Measurements from ENCODE around the gene PGLYRP1. TPM values are rescaled to one million over a fixed set of nuclear protein-coding genes. Genes with fewer than 3 reads are reported as not detected.
A peak's percentile ranks its signal among the peaks of the same experiment; 100 is the strongest.

The PGLYRP1 gene, protein sequence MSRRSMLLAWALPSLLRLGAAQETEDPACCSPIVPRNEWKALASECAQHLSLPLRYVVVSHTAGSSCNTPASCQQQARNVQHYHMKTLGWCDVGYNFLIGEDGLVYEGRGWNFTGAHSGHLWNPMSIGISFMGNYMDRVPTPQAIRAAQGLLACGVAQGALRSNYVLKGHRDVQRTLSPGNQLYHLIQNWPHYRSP
- not detected for total RNA-seq
- not detected for polyA plus RNA-seq

- peaks cover 0 to 3% (median 0%) of the 10 kb centered on the region in 3 donors for H3K36me3 Mint-ChIP-seq
- ChIA-PET CTCF (no interaction called here), POLR2A (no interaction called here)
- peaks cover 6% of the 10 kb centered on the region for H3K27me3 ChIP-seq (ENCODE audit: insufficient read depth, low read length, poor library complexity, severe bottlenecking)
- H3K36me3 ChIP-seq (ENCODE audit: insufficient read depth, low read length): no peaks in the 10 kb centered on the region
- no peak within 1 kb of the TSS for H3K4me3 ChIP-seq (ENCODE audit: low read length)
- DNase-seq: no peak
- H3K27ac Mint-ChIP-seq: no peak within 1 kb of the TSS
- H3K27ac ChIP-seq (ENCODE audit: low read depth, low read length): no peak within 1 kb of the TSS
- peaks cover 9 to 31% of the 10 kb centered on the region in 2 donors for H3K27me3 Mint-ChIP-seq
- no peaks in the 10 kb centered on the region for H3K9me3 ChIP-seq (ENCODE audit: low read length)
- peaks cover 12% of the 10 kb centered on the region for H3K4me1 ChIP-seq (ENCODE audit: insufficient read depth, low read length)
- H3K4me1 Mint-ChIP-seq: peaks cover 11 to 20% (median 12%) of the 10 kb centered on the region in 3 donors
- H3K9me3 Mint-ChIP-seq: no peaks in the 10 kb centered on the region
- no peak within 1 kb of the TSS for H3K4me3 Mint-ChIP-seq
Observed at GRCh38 chr19:46022431-46023310, at the start of gene PGLYRP1. Gene PGLYRP1, minus strand, starts transcription at chr19:46023053. Its CDS starts 32 bp downstream, at chr19:46023021.

- CTCF ChIA-PET: no interaction called here
- H3K27me3 ChIP-seq (ENCODE audit: insufficient read depth, low read length, poor library complexity, severe bottlenecking): peaks cover 4% of the 10 kb centered on the region
Observed at GRCh38 chr19:46069806-46070341, 47.0 kb upstream of the PGLYRP1 start.

DNA sequence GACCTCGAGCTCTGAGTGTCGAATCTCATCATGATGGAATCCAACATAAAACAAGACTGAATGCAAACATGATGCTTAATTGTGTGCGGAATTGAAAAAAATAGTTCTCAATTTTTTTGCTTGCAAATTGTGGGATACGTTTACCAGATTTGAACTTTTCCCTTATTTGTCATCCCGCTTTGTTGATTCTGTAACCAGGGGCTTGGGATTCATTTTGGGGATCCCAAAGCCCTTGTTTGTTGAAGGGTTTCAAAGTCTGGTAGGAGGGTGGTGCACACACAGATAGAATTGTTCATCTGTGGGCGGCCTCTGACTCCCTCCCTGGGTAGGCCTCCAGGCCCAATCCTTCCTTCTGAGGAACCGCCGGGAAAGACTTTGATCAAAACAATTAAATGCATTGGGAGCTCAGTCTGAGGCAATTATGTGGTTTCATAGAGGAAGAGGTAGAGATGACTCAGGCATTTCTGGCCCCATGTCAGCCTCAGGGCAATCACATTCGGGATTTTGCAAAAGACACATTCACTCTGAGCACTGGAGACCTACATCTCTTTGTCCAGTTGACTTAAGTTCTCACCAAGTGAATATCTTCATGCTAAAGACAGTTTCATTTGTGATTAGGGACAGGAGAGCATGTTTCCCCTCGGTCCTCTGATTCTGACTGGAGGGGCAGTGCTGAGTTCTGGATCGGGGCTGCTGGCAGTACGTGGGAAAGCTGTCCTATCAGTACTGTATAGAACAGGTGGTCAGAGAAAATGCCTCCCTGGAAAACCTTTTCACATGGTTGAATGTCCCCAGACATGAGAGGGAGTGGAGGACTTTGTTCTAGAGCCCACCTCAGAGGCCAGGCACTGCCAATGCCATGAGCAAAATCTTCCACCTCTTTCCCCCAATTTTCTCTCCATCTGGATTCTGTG lies 45.7 kb upstream of the PGLYRP1 start:
- no peaks in the 10 kb centered on the region for H3K9me3 Mint-ChIP-seq
- H3K27me3 ChIP-seq (ENCODE audit: insufficient read depth, low read length, poor library complexity, severe bottlenecking): peaks cover 8% of the 10 kb centered on the region
- no peaks in the 10 kb centered on the region for H3K36me3 ChIP-seq (ENCODE audit: insufficient read depth, low read length)
- H3K4me1 ChIP-seq (ENCODE audit: insufficient read depth, low read length): no peaks in the 10 kb centered on the region
- no peaks in the 10 kb centered on the region for H3K36me3 Mint-ChIP-seq
- CTCF ChIA-PET: no interaction called here
- no peak overlapping the region for H3K27ac ChIP-seq (ENCODE audit: low read depth, low read length)
- no peak for DNase-seq
- peaks cover 39 to 89% of the 10 kb centered on the region in 2 donors for H3K27me3 Mint-ChIP-seq
- no peak overlapping the region for H3K4me3 Mint-ChIP-seq
- POLR2A ChIA-PET: interaction anchor here (0.6 kb wide), 1 partner anchor 45 kb away, joined by 8 read pairs; no protein-coding TSS in a partner anchor
- no peak overlapping the region for H3K27ac Mint-ChIP-seq
- H3K4me3 ChIP-seq (ENCODE audit: low read length): no peak overlapping the region
- H3K4me1 Mint-ChIP-seq: no peaks in the 10 kb centered on the region
- H3K9me3 ChIP-seq (ENCODE audit: low read length): no peaks in the 10 kb centered on the region

More at GRCh38 chr19:46069806-46070341, 47.0 kb upstream of the PGLYRP1 start:
- H3K36me3 ChIP-seq (ENCODE audit: insufficient read depth, low read length): no peaks in the 10 kb centered on the region
- H3K4me3 Mint-ChIP-seq: no peak overlapping the region
- no peaks in the 10 kb centered on the region for H3K4me1 ChIP-seq (ENCODE audit: insufficient read depth, low read length)
- H3K36me3 Mint-ChIP-seq: no peaks in the 10 kb centered on the region
- H3K27ac Mint-ChIP-seq: no peak overlapping the region
- peaks cover 41 to 93% of the 10 kb centered on the region in 2 donors for H3K27me3 Mint-ChIP-seq
- H3K4me1 Mint-ChIP-seq: no peaks in the 10 kb centered on the region
- no peak for DNase-seq
- no peak overlapping the region for H3K27ac ChIP-seq (ENCODE audit: low read depth, low read length)
- no peak overlapping the region for H3K4me3 ChIP-seq (ENCODE audit: low read length)
- no peaks in the 10 kb centered on the region for H3K9me3 Mint-ChIP-seq
- H3K9me3 ChIP-seq (ENCODE audit: low read length): no peaks in the 10 kb centered on the region
- POLR2A ChIA-PET: no interaction called here

- peak overlapping the region in 1 of 8 donors; percentile 54 for H3K27ac Mint-ChIP-seq
- peaks cover 39 to 87% of the 10 kb centered on the region in 2 donors for H3K27me3 Mint-ChIP-seq
- Histone ChIP-seq H3K4me1 (ENCODE audit: insufficient read depth, low read length) (no peaks in the 10 kb centered on the region), H3K27me3 (ENCODE audit: insufficient read depth, low read length, poor library complexity, severe bottlenecking) (peaks cover 8% of the 10 kb centered on the region), H3K36me3 (ENCODE audit: insufficient read depth, low read length) (no peaks in the 10 kb centered on the region), H3K9me3 (ENCODE audit: low read length) (no peaks in the 10 kb centered on the region), H3K4me3 (ENCODE audit: low read length) (no peak overlapping the region), H3K27ac (ENCODE audit: low read depth, low read length) (no peak overlapping the region)
- H3K4me3 Mint-ChIP-seq: no peak overlapping the region
- no peaks in the 10 kb centered on the region for H3K4me1 Mint-ChIP-seq
- no peaks in the 10 kb centered on the region for H3K9me3 Mint-ChIP-seq
- H3K36me3 Mint-ChIP-seq: no peaks in the 10 kb centered on the region
- ChIA-PET POLR2A (no interaction called here), CTCF (interaction anchor here (1.0 kb wide), 1 partner anchor 14 kb away, joined by 3 read pairs; no protein-coding TSS in a partner anchor)
- DNase-seq: no peak
Observed at GRCh38 chr19:46067691-46068090, 44.8 kb upstream of the PGLYRP1 start.

DNA sequence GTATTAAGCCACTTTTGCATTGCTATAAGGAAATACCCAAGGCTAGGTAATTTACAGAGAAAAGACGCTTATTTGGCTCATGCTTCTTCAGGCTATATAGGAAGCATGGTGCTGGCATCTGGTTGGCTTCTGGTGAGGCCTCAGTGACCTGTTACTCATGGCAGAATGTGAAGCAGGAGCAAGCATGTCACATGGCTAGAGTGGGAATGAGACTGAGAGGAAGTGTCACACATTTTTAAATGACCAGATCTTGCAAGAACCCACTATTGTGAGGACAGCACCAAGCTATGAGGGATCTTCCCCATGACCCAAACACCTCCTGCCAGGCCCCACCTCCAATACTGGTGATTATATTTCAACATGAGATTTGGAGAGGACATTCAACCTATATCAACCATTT lies 43.6 kb upstream of the PGLYRP1 start:
- Histone ChIP-seq H3K27ac (ENCODE audit: low read depth, low read length) (no peak overlapping the region), H3K4me1 (ENCODE audit: insufficient read depth, low read length) (no peaks in the 10 kb centered on the region), H3K36me3 (ENCODE audit: insufficient read depth, low read length) (no peaks in the 10 kb centered on the region), H3K9me3 (ENCODE audit: low read length) (no peaks in the 10 kb centered on the region), H3K27me3 (ENCODE audit: insufficient read depth, low read length, poor library complexity, severe bottlenecking) (peaks cover 8% of the 10 kb centered on the region), H3K4me3 (ENCODE audit: low read length) (no peak overlapping the region)
- Mint-ChIP-seq H3K27ac (no peak overlapping the region), H3K36me3 (no peaks in the 10 kb centered on the region), H3K4me3 (no peak overlapping the region), H3K4me1 (no peaks in the 10 kb centered on the region), H3K27me3 (peaks cover 36 to 90% of the 10 kb centered on the region in 2 donors), H3K9me3 (peaks cover 0 to 2% (median 0%) of the 10 kb centered on the region in 5 donors)
- ChIA-PET POLR2A (no interaction called here), CTCF (interaction anchor here (1.2 kb wide), 1 partner anchor 38 kb away, joined by 3 read pairs; no protein-coding TSS in a partner anchor)
- DNase-seq: no peak

- Mint-ChIP-seq H3K36me3 (no peaks in the 10 kb centered on the region), H3K27ac (no peak overlapping the region), H3K27me3 (peaks cover 32 to 81% of the 10 kb centered on the region in 2 donors), H3K4me3 (no peak overlapping the region), H3K4me1 (no peaks in the 10 kb centered on the region), H3K9me3 (peaks cover 0 to 7% (median 0%) of the 10 kb centered on the region in 5 donors)
- ChIA-PET POLR2A (no interaction called here), CTCF (interaction anchor here (1.2 kb wide), 1 partner anchor 37 kb away, joined by 3 read pairs; no protein-coding TSS in a partner anchor)
- H3K27me3 ChIP-seq (ENCODE audit: insufficient read depth, low read length, poor library complexity, severe bottlenecking): peaks cover 8% of the 10 kb centered on the region
- no peaks in the 10 kb centered on the region for H3K4me1 ChIP-seq (ENCODE audit: insufficient read depth, low read length)
- H3K36me3 ChIP-seq (ENCODE audit: insufficient read depth, low read length): no peaks in the 10 kb centered on the region
- DNase-seq: no peak
- no peak overlapping the region for H3K4me3 ChIP-seq (ENCODE audit: low read length)
- H3K9me3 ChIP-seq (ENCODE audit: low read length): no peaks in the 10 kb centered on the region
- H3K27ac ChIP-seq (ENCODE audit: low read depth, low read length): no peak overlapping the region
Observed at GRCh38 chr19:46065486-46066071, 42.7 kb upstream of the PGLYRP1 start.

DNA sequence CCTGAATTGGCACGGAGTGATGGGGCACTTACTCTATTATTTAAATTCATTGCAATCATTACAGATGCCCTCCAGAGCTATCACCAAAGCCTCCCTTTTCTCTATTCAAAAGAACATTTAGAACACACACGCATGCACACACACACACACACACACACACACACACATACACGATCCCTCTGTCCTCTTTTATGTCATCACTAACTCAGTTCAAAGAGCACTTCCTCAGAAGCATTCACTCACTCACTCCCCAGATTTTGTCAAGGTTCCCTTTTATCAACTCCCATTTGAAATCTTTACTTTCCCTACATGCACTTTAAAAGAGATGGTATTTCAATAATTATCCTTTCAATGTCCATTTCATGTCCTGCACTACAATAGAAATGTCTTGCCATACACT lies 40.3 kb upstream of the PGLYRP1 start:
- H3K36me3 Mint-ChIP-seq: no peaks in the 10 kb centered on the region
- peaks cover 43 to 74% of the 10 kb centered on the region in 2 donors for H3K27me3 Mint-ChIP-seq
- no peak for DNase-seq

More for the DNA sequence above, 40.3 kb upstream of the PGLYRP1 start:
- peaks cover 0 to 17% (median 8%) of the 10 kb centered on the region in 5 donors for H3K9me3 Mint-ChIP-seq
- Histone ChIP-seq H3K4me1 (ENCODE audit: insufficient read depth, low read length) (no peaks in the 10 kb centered on the region), H3K9me3 (ENCODE audit: low read length) (no peaks in the 10 kb centered on the region), H3K4me3 (ENCODE audit: low read length) (no peak overlapping the region), H3K36me3 (ENCODE audit: insufficient read depth, low read length) (no peaks in the 10 kb centered on the region), H3K27ac (ENCODE audit: low read depth, low read length) (no peak overlapping the region), H3K27me3 (ENCODE audit: insufficient read depth, low read length, poor library complexity, severe bottlenecking) (peaks cover 4% of the 10 kb centered on the region)
- CTCF ChIA-PET: no interaction called here
- no peak overlapping the region for H3K4me3 Mint-ChIP-seq
- no peaks in the 10 kb centered on the region for H3K4me1 Mint-ChIP-seq
- POLR2A ChIA-PET: no interaction called here
- H3K27ac Mint-ChIP-seq: no peak overlapping the region
